H9 (cell line): ENCODE measurements around the gene CYGB. TPM values are rescaled to one million over a fixed set of nuclear protein-coding genes. Genes with fewer than 3 reads are reported as not detected.
A peak's percentile ranks its signal among the peaks of the same experiment; 100 is the strongest.
"Not testable (repeated sequence)": the region's sequence is repeated elsewhere in the genome, so short reads cannot be mapped to it uniquely, and the experiment has no call there.

ENCODE experiments used
- DNase-seq: peaks from one replicate; pipeline ENCODE4 v3.0.0-alpha.2; 2017
- H2AFZ ChIP-seq: one replicate; pipeline ENCODE4 v1.6.1; 2013; ENCODE audit warnings: mild to moderate bottlenecking, low read length, control low read depth, moderate library complexity
- H2AK5ac ChIP-seq: 2 replicates; pipeline ENCODE4 v1.6.1; 2013; ENCODE audit warnings: low read length, control low read depth, mixed read lengths; ENCODE audit not compliant: insufficient read length
- H2BK120ac ChIP-seq: one replicate; pipeline ENCODE4 v1.6.1; 2013; ENCODE audit warnings: low read depth, mild to moderate bottlenecking, low read length, control low read depth, inconsistent platforms; ENCODE audit not compliant: poor library complexity, severe bottlenecking
- H2BK12ac ChIP-seq: 2 replicates; pipeline ENCODE4 v1.6.1; 2013; ENCODE audit warnings: low read length, control low read depth, mixed read lengths, low read depth; ENCODE audit not compliant: insufficient read length
- H2BK15ac ChIP-seq: 2 replicates; pipeline ENCODE4 v1.6.1; 2013; ENCODE audit warnings: low read depth, low read length, control low read depth
- H2BK20ac ChIP-seq: one replicate; pipeline ENCODE4 v1.6.1; 2013; ENCODE audit warnings: low read depth, mild to moderate bottlenecking, low read length, control low read depth, inconsistent platforms; ENCODE audit not compliant: poor library complexity, severe bottlenecking
- H2BK5ac ChIP-seq: 2 replicates; pipeline ENCODE4 v1.6.1; 2013; ENCODE audit warnings: low read length, control low read depth, mixed read lengths; ENCODE audit not compliant: insufficient read length
- H3K14ac ChIP-seq: 2 replicates; pipeline ENCODE4 v1.6.1; 2013; ENCODE audit warnings: low read length, control low read depth; ENCODE audit not compliant: insufficient read depth
- H3K18ac ChIP-seq: 2 replicates; pipeline ENCODE4 v1.6.1; 2013; ENCODE audit warnings: low read depth, mild to moderate bottlenecking, mixed read lengths, low read length, control low read depth; ENCODE audit not compliant: insufficient read length
- H3K23ac ChIP-seq: 2 replicates; pipeline ENCODE4 v1.6.1; 2013; ENCODE audit warnings: low read length, control low read depth, mixed read lengths, low read depth; ENCODE audit not compliant: insufficient read length
- H3K23me2 ChIP-seq: 2 replicates; pipeline ENCODE4 v1.6.1; 2013; ENCODE audit warnings: low read depth, mild to moderate bottlenecking, mixed read lengths, low read length, control low read depth; ENCODE audit not compliant: insufficient read length, poor library complexity, severe bottlenecking
- H3K27ac ChIP-seq: 2 replicates; pipeline ENCODE4 v1.5.1; 2013; ENCODE audit warnings: low read length, control low read depth, mixed read lengths, low read depth; ENCODE audit not compliant: insufficient read length
- H3K27me3 ChIP-seq: 2 replicates; pipeline ENCODE4 v1.6.1; 2013; ENCODE audit warnings: low read length, control low read depth, inconsistent platforms; ENCODE audit not compliant: insufficient read depth
- H3K4ac ChIP-seq: 2 replicates; pipeline ENCODE4 v1.6.1; 2013; ENCODE audit warnings: low read depth, mild to moderate bottlenecking, control low read depth, inconsistent platforms, low read length, moderate library complexity
- H3K4me1 ChIP-seq: 2 replicates; pipeline ENCODE4 v1.6.1; 2013; ENCODE audit warnings: low read length, control low read depth, inconsistent platforms; ENCODE audit not compliant: insufficient read depth
- H3K4me2 ChIP-seq: 2 replicates; pipeline ENCODE4 v1.6.1; 2013; ENCODE audit warnings: low read length, control low read depth, mixed read lengths; ENCODE audit not compliant: insufficient read length, insufficient read depth
- H3K56ac ChIP-seq: 2 replicates; pipeline ENCODE4 v1.6.1; 2013; ENCODE audit warnings: low read depth, mild to moderate bottlenecking, mixed read lengths, low read length, control low read depth; ENCODE audit not compliant: insufficient read length
- H3K79me1 ChIP-seq: 2 replicates; pipeline ENCODE4 v1.6.1; 2013; ENCODE audit warnings: low read depth, mild to moderate bottlenecking, moderate library complexity, low read length, control low read depth, inconsistent platforms; ENCODE audit not compliant: insufficient read depth, poor library complexity, severe bottlenecking
- H3K79me2 ChIP-seq: 2 replicates; pipeline ENCODE4 v1.6.1; 2013; ENCODE audit warnings: low read length, control low read depth, inconsistent platforms; ENCODE audit not compliant: insufficient read depth
- H3K9ac ChIP-seq: 2 replicates; pipeline ENCODE4 v1.6.1; 2013; ENCODE audit warnings: low read length, control low read depth, mixed read lengths; ENCODE audit not compliant: insufficient read length; ENCODE audit errors: extremely low read depth
- H3K9me3 ChIP-seq: one replicate; pipeline ENCODE4 v1.6.1; 2013; ENCODE audit warnings: low read depth, low read length, inconsistent platforms; ENCODE audit not compliant: control insufficient read depth
- H3T11ph ChIP-seq: one replicate; pipeline ENCODE4 v1.6.1; 2013; ENCODE audit warnings: mild to moderate bottlenecking, low read length, control low read depth, inconsistent platforms
- H4K20me1 ChIP-seq: one replicate; pipeline ENCODE4 v1.6.1; 2013; ENCODE audit not compliant: control insufficient read depth, insufficient read length, insufficient read depth
- H4K5ac ChIP-seq: 2 replicates; pipeline ENCODE4 v1.6.1; 2013; ENCODE audit warnings: low read depth, mild to moderate bottlenecking, mixed read lengths, low read length, control low read depth; ENCODE audit not compliant: insufficient read length
- H4K8ac ChIP-seq: replicated peaks from 2 replicates; pipeline ENCODE4 v1.6.1; 2013; ENCODE audit warnings: low read length, control low read depth, mixed read lengths, low read depth; ENCODE audit not compliant: insufficient read length
- H4K91ac ChIP-seq: 2 replicates; pipeline ENCODE4 v1.6.1; 2013; ENCODE audit warnings: low read depth, mild to moderate bottlenecking, moderate library complexity, mixed read lengths, low read length, control low read depth; ENCODE audit not compliant: insufficient read length
- H3K27ac Mint-ChIP-seq, 3 experiments: 2 replicates in 2 of 3; 3 replicates in 1 of 3; pipeline ENCODE4 v1.8.0; 2020 to 2021; ENCODE audit warnings: mixed read lengths in 3 of 3, mild to moderate bottlenecking in 1 of 3, moderate library complexity in 1 of 3
- H3K27me3 Mint-ChIP-seq: 2 replicates; pipeline ENCODE4 v1.8.0; 2021; ENCODE audit warnings: low read depth, mild to moderate bottlenecking, moderate library complexity, mixed read lengths
- H3K36me3 Mint-ChIP-seq, 3 experiments: 2 replicates in 2 of 3; 3 replicates in 1 of 3; pipeline ENCODE4 v1.8.0; 2020 to 2021; ENCODE audit warnings: low read depth in 3 of 3, mixed read lengths in 3 of 3; ENCODE audit not compliant: insufficient read depth in 1 of 3
- H3K4me1 Mint-ChIP-seq, 2 experiments: 2 replicates each; pipeline ENCODE4 v1.8.0; 2020; ENCODE audit warnings: mixed read lengths in 2 of 2
- H3K4me3 Mint-ChIP-seq, 2 experiments: 2 replicates in 1 of 2; 3 replicates in 1 of 2; pipeline ENCODE4 v1.8.0; 2020 to 2021; ENCODE audit warnings: mild to moderate bottlenecking in 2 of 2, mixed read lengths in 2 of 2, moderate library complexity in 1 of 2
- H3K9me3 Mint-ChIP-seq, 2 experiments: 2 replicates in 1 of 2; 3 replicates in 1 of 2; pipeline ENCODE4 v1.8.0; 2020; ENCODE audit warnings: mild to moderate bottlenecking in 2 of 2, mixed read lengths in 2 of 2, moderate library complexity in 1 of 2
- WGBS: extraction: QIAGEN DNeasy Blood & Tissue Kit; methylation state at CpG from one replicate; pipeline ENCODE4 v1.1.7; 2013; ENCODE audit warnings: missing lambda C conversion rate, low lambda C conversion rate, mixed read lengths; ENCODE audit not compliant: insufficient read length; ENCODE audit errors: extremely low coverage; 5-methylcytosine and 5-hydroxymethylcytosine counted together
- total RNA-seq: library from RNA; stranded (reverse); gene quantifications from 2 replicates; pipeline ENCODE4 v1.2.1, GENCODE V29; 2021
- TF ChIP-seq, protein P1 (sequence below): fragments of 200-600 bp; sonication (generic); conservative IDR thresholded peaks from 3 replicates; pipeline ENCODE4 v1.8.0; 2021; ENCODE audit warnings: antibody characterized with exemption, mild to moderate bottlenecking

CYGB gene
- total RNA-seq, 1 experiment from 2014 or later: 2.4 TPM

DNA sequence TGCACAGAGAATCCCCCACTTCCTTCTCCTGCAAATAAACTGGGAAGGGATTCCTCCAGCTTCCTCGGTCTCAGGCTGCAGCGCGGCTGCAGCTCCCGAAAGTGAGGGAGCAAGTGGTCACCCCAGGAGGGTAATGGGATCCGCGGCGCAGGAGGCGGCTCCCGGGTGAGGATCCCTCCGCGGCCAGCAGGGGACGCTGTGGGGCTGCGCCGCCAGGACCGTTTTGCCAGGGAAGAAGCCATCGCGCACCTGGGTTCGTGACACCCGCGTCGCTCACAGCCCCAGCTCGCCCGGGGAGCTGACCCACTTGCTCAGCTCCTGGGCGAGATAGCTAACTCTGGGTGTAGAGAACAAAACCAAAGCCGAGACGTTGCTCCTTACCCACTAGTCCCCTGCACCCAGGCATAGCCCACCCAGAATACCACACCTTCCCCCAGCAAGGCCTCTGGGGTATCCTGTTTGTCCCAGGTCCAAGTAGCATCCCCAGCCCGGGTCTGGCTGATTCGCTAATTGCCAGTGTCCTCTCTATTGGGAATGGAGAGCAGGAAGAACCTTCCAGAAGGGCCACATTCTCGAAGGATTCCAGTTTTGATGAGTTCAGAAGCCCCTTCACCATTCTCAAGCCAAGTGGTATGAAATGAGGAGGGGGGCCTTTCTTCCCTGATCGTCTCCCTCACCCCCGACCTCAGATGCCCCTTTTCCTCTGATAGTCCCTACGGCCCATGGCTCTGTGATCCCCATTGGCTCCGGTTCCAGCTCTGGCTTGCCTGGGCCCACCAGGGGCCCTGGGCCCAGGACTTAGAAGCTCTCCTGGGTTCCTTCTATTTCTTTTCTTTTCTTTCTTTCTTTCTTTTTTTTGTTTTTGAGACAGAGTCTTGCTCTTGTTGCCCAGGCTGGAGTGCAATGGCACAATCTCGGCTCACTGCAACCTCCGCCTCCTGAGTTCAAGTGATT, 14.1 kb downstream of the CYGB start:
- no peak overlapping the region for H2AFZ ChIP-seq

GRCh38 chr17:76521683-76522082, 15.8 kb downstream of the CYGB start:
- not testable (repeated sequence) for H4K8ac ChIP-seq, H3K14ac ChIP-seq, H4K91ac ChIP-seq

More for the DNA sequence above, 14.1 kb downstream of the CYGB start:
- H3K4me2 ChIP-seq: no peak overlapping the region
- H4K91ac ChIP-seq: no peak overlapping the region
- no peak overlapping the region for H3K14ac ChIP-seq
- H4K5ac ChIP-seq: no peak overlapping the region
- H3K23ac ChIP-seq: no peak overlapping the region
- H3K9ac ChIP-seq: no peak overlapping the region
- H3K56ac ChIP-seq: no peak overlapping the region
- H4K20me1 ChIP-seq: peaks cover 3% of the 10 kb centered on the region
- no peak overlapping the region for H2AK5ac ChIP-seq
- no peak overlapping the region for H2BK5ac ChIP-seq
- H3K9me3 ChIP-seq: no peaks in the 10 kb centered on the region
- H3K18ac ChIP-seq: no peak overlapping the region
- TF ChIP-seq, protein P1, sequence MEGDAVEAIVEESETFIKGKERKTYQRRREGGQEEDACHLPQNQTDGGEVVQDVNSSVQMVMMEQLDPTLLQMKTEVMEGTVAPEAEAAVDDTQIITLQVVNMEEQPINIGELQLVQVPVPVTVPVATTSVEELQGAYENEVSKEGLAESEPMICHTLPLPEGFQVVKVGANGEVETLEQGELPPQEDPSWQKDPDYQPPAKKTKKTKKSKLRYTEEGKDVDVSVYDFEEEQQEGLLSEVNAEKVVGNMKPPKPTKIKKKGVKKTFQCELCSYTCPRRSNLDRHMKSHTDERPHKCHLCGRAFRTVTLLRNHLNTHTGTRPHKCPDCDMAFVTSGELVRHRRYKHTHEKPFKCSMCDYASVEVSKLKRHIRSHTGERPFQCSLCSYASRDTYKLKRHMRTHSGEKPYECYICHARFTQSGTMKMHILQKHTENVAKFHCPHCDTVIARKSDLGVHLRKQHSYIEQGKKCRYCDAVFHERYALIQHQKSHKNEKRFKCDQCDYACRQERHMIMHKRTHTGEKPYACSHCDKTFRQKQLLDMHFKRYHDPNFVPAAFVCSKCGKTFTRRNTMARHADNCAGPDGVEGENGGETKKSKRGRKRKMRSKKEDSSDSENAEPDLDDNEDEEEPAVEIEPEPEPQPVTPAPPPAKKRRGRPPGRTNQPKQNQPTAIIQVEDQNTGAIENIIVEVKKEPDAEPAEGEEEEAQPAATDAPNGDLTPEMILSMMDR: peak; percentile 100
- no peaks in the 10 kb centered on the region for H3K79me1 ChIP-seq
- H2BK20ac ChIP-seq: no peak overlapping the region
- no peaks in the 10 kb centered on the region for H3K36me3 Mint-ChIP-seq
- no peak overlapping the region for H3T11ph ChIP-seq
- H3K23me2 ChIP-seq: no peaks in the 10 kb centered on the region
- peaks cover 12 to 32% of the 10 kb centered on the region in 2 experiments for H3K4me1 Mint-ChIP-seq
- no peak overlapping the region for H3K4ac ChIP-seq
- no peak overlapping the region for H3K4me3 Mint-ChIP-seq
- H3K9me3 Mint-ChIP-seq: no peaks in the 10 kb centered on the region; a peak in 1 of 5 replicates
- no peak overlapping the region for H2BK15ac ChIP-seq
- no peak overlapping the region for H4K8ac ChIP-seq
- no peak overlapping the region for H2BK120ac ChIP-seq
- H3K27ac Mint-ChIP-seq: no peak overlapping the region
- H3K27me3 ChIP-seq: no peaks in the 10 kb centered on the region
- H3K4me1 ChIP-seq: no peaks in the 10 kb centered on the region
- no peaks in the 10 kb centered on the region; the same call in 1 of the 2 replicates for H3K79me2 ChIP-seq
- no CpG with 5 or more reads among the region's 35 CpGs for WGBS
- H3K27ac ChIP-seq: no peak overlapping the region
- peak; percentile 94 for DNase-seq
- no peak overlapping the region for H2BK12ac ChIP-seq
- peaks cover 36% of the 10 kb centered on the region for H3K27me3 Mint-ChIP-seq

More at GRCh38 chr17:76521683-76522082, 15.8 kb downstream of the CYGB start:
- not testable (repeated sequence) for H2BK120ac ChIP-seq, H3K27me3 ChIP-seq, H2BK12ac ChIP-seq, H3K18ac ChIP-seq, H3K4me2 ChIP-seq, H2AFZ ChIP-seq, H3K9me3 Mint-ChIP-seq, H2BK20ac ChIP-seq, DNase-seq, H3K4me3 Mint-ChIP-seq, H3K27ac Mint-ChIP-seq, H3K79me2 ChIP-seq, H3K4me1 ChIP-seq, H3K9me3 ChIP-seq, H3K56ac ChIP-seq, H3K23ac ChIP-seq, H3K9ac ChIP-seq, H3K36me3 Mint-ChIP-seq, H3K23me2 ChIP-seq, H2BK5ac ChIP-seq, H3K79me1 ChIP-seq, H4K20me1 ChIP-seq, H3K27ac ChIP-seq, H2BK15ac ChIP-seq, H2AK5ac ChIP-seq, H4K5ac ChIP-seq, H3T11ph ChIP-seq, H3K4ac ChIP-seq
- peaks cover 36% of the 10 kb centered on the region for H3K27me3 Mint-ChIP-seq
- H3K4me1 Mint-ChIP-seq: peaks cover 9 to 28% of the 10 kb centered on the region in 2 experiments
- no CpG with 5 or more reads among the region's 10 CpGs for WGBS
